ENCODE data around the gene IFT122. TPM values are rescaled to one million over a fixed set of nuclear protein-coding genes. Genes with fewer than 3 reads are reported as not detected.

IFT122 gene
- total RNA-seq, 2 experiments from 2014 or later, result 22.7 to 26.7 TPM

DNA sequence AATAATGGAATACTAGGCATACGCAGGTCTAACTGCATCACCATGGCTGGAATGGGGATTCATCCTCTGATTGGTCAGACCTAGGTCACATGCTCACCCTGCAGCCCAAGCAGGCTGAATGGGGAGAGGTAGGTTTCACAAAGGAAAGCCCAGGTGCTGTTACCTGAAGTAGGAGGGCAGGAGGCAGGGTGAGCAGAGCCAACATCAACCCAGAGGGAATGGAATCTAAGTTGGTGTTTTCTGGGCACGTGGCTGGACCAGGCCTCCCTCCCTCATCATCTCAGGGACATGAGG is 96.3 kb downstream of the IFT122 start:
- Mint-ChIP-seq H3K36me3 (ENCODE audit: low read depth) (no peaks in the 10 kb centered on the region), H3K9me3 (no peaks in the 10 kb centered on the region), H3K4me1 (ENCODE audit: low read depth) (no peaks in the 10 kb centered on the region), H3K4me3 (no peak overlapping the region), H3K27ac (no peak overlapping the region), H3K27me3 (no peaks in the 10 kb centered on the region)
- CTCF ChIA-PET, result no interaction called here
- no peaks in the 10 kb centered on the region for H3K36me3 ChIP-seq (ENCODE audit: insufficient read depth, low read length)
- TF ChIP-seq, protein P1, sequence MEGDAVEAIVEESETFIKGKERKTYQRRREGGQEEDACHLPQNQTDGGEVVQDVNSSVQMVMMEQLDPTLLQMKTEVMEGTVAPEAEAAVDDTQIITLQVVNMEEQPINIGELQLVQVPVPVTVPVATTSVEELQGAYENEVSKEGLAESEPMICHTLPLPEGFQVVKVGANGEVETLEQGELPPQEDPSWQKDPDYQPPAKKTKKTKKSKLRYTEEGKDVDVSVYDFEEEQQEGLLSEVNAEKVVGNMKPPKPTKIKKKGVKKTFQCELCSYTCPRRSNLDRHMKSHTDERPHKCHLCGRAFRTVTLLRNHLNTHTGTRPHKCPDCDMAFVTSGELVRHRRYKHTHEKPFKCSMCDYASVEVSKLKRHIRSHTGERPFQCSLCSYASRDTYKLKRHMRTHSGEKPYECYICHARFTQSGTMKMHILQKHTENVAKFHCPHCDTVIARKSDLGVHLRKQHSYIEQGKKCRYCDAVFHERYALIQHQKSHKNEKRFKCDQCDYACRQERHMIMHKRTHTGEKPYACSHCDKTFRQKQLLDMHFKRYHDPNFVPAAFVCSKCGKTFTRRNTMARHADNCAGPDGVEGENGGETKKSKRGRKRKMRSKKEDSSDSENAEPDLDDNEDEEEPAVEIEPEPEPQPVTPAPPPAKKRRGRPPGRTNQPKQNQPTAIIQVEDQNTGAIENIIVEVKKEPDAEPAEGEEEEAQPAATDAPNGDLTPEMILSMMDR (IDR thresholded peaks at IDR 0.05), result no peak
- no peak overlapping the region for H3K4me3 ChIP-seq (ENCODE audit: low read length)
- no peaks in the 10 kb centered on the region for H3K27me3 ChIP-seq (ENCODE audit: control insufficient read depth in 1 of 2, insufficient read depth in 2 of 2, low read length in 2 of 2)
- intact Hi-C loops (cut with DNase I, micrococcal nuclease), result no loop called here
- H3K9me3 ChIP-seq (ENCODE audit: control insufficient read depth in 1 of 2, insufficient read depth in 1 of 2, low read length in 2 of 2), result no peaks in the 10 kb centered on the region
- ATAC-seq (ENCODE audit: poor library complexity), result no peak
- no peak overlapping the region for H3K27ac ChIP-seq (ENCODE audit: low read depth in 1 of 2, low read length in 2 of 2)
- no peak for DNase-seq
- no peaks in the 10 kb centered on the region for H3K4me1 ChIP-seq (ENCODE audit: insufficient read depth, low read length)
- POLR2A ChIA-PET, result no interaction called here

DNA sequence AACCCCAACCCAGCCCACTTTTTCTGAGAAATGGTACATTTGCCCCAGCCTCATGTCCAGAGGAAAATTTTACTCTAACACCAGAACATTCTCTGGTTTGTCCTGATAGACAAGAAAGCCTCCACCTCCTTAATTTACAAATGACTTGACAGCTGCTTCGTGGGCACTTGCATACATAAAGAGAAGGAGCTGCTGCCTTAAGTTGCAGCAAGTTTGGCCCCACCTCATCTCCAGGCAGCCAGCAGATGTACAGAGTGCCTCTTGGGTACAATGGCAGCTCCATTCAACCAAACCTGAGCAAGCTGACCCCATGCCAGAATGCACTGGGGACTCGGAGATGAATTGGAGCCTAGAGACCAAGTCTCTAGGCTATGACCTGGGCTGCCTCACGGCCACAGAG is 96.8 kb downstream of the IFT122 start:
- no peak overlapping the region for H3K27ac ChIP-seq (ENCODE audit: low read depth in 1 of 2, low read length in 2 of 2)
- Mint-ChIP-seq H3K4me1 (ENCODE audit: low read depth) (no peaks in the 10 kb centered on the region), H3K27ac (no peak overlapping the region), H3K9me3 (no peaks in the 10 kb centered on the region), H3K27me3 (no peaks in the 10 kb centered on the region), H3K36me3 (ENCODE audit: low read depth) (no peaks in the 10 kb centered on the region), H3K4me3 (no peak overlapping the region)
- H3K36me3 ChIP-seq (ENCODE audit: insufficient read depth, low read length), result no peaks in the 10 kb centered on the region
- ChIA-PET CTCF (no interaction called here), POLR2A (no interaction called here)
- intact Hi-C loops (cut with DNase I, micrococcal nuclease), result no loop called here
- no peak overlapping the region for H3K4me3 ChIP-seq (ENCODE audit: low read length)
- no peaks in the 10 kb centered on the region for H3K27me3 ChIP-seq (ENCODE audit: control insufficient read depth in 1 of 2, insufficient read depth in 2 of 2, low read length in 2 of 2)
- no peak for DNase-seq
- H3K4me1 ChIP-seq (ENCODE audit: insufficient read depth, low read length), result no peaks in the 10 kb centered on the region
- H3K9me3 ChIP-seq (ENCODE audit: control insufficient read depth in 1 of 2, insufficient read depth in 1 of 2, low read length in 2 of 2), result no peaks in the 10 kb centered on the region
- TF ChIP-seq, protein P1 (IDR thresholded peaks at IDR 0.05), result no peak
- ATAC-seq (ENCODE audit: poor library complexity), result no peak

DNA sequence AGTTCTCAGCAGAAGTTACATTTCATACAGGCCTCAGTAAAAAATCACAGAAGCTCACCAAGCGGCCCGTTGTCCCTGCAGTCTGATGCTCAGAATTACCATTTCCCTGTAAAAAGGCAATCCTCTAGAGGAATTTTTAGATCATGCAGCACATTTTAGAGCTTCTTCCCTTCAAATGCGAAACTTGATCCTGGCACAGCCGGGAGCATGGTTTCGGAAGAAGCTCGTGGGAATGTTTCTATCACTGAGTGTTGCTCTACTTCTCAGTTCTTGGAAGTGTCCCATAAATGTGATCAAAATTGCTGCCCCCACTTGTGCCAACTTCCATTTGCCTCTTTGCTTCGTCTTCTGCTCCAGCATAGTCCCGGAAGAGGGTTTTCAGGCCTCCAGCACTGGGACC is 99.2 kb downstream of the IFT122 start:
- TF ChIP-seq, protein P1 (IDR thresholded peaks at IDR 0.05), result no peak
- DNase-seq, result no peak
- H3K27me3 ChIP-seq (ENCODE audit: control insufficient read depth in 1 of 2, insufficient read depth in 2 of 2, low read length in 2 of 2), result no peaks in the 10 kb centered on the region
- H3K27ac ChIP-seq (ENCODE audit: low read depth in 1 of 2, low read length in 2 of 2), result no peak overlapping the region
- no peaks in the 10 kb centered on the region for H3K9me3 ChIP-seq (ENCODE audit: control insufficient read depth in 1 of 2, insufficient read depth in 1 of 2, low read length in 2 of 2)
- H3K36me3 ChIP-seq (ENCODE audit: insufficient read depth, low read length), result no peaks in the 10 kb centered on the region
- no peak overlapping the region for H3K4me3 Mint-ChIP-seq
- intact Hi-C loops (cut with DNase I, micrococcal nuclease), result no loop called here
- H3K36me3 Mint-ChIP-seq (ENCODE audit: low read depth), result no peaks in the 10 kb centered on the region
- ChIA-PET CTCF (no interaction called here), POLR2A (no interaction called here)
- no peak overlapping the region for H3K27ac Mint-ChIP-seq
- ATAC-seq (ENCODE audit: poor library complexity), result no peak
- H3K4me3 ChIP-seq (ENCODE audit: low read length), result no peak overlapping the region
- no peaks in the 10 kb centered on the region for H3K4me1 Mint-ChIP-seq (ENCODE audit: low read depth)
- no peaks in the 10 kb centered on the region for H3K4me1 ChIP-seq (ENCODE audit: insufficient read depth, low read length)
- H3K9me3 Mint-ChIP-seq, result no peaks in the 10 kb centered on the region
- no peaks in the 10 kb centered on the region for H3K27me3 Mint-ChIP-seq
